Chondrocyte (in vitro differentiated cells): ENCODE measurements around the gene ZFHX3. TPM values are rescaled to one million over a fixed set of nuclear protein-coding genes. Genes with fewer than 3 reads are reported as not detected.
"Not testable (repeated sequence)": the region's sequence is repeated elsewhere in the genome, so short reads cannot be mapped to it uniquely, and the experiment has no call there.

Experiments
- DNase-seq: peaks from one replicate; pipeline ENCODE4 v3.0.0; 2021; ENCODE audit warnings: mixed read lengths, low spot score
- H3K27ac Mint-ChIP-seq: one replicate; pipeline ENCODE4 v1.8.0; 2021; ENCODE audit warnings: mild to moderate bottlenecking, moderate library complexity, mixed read lengths; ENCODE audit not compliant: unreplicated experiment
- H3K27me3 Mint-ChIP-seq: 2 replicates; pipeline ENCODE4 v1.8.0; 2021; ENCODE audit warnings: low read depth, mixed read lengths
- H3K36me3 Mint-ChIP-seq: 2 replicates; pipeline ENCODE4 v1.8.0; 2021; ENCODE audit warnings: low read depth, mixed read lengths
- H3K4me1 Mint-ChIP-seq: 2 replicates; pipeline ENCODE4 v1.8.0; 2021; ENCODE audit warnings: low read depth, mild to moderate bottlenecking, mixed read lengths
- H3K4me3 Mint-ChIP-seq: one replicate; pipeline ENCODE4 v1.8.0; 2021; ENCODE audit warnings: mild to moderate bottlenecking, moderate library complexity, mixed read lengths; ENCODE audit not compliant: unreplicated experiment
- H3K9me3 Mint-ChIP-seq: 2 replicates; pipeline ENCODE4 v1.8.0; 2021; ENCODE audit warnings: low read depth, mixed read lengths
- CTCF ChIP-seq: fragments of 200-600 bp; sonication (generic); IDR thresholded peaks from 2 replicates; pipeline ENCODE4 v1.5.0; 2021; ENCODE audit warnings: antibody characterized with exemption, mild to moderate bottlenecking, moderate library complexity
- total RNA-seq: library from RNA; stranded (reverse); gene quantifications from 3 replicates; pipeline ENCODE4 v1.2.1, GENCODE V29; 2021

ZFHX3 gene
- total RNA-seq, 1 donor from 2014 or later: 86.8 TPM

- Mint-ChIP-seq H3K36me3 (no peaks in the 10 kb centered on the region), H3K4me3 (no peak overlapping the region), H3K27ac (peak overlapping the region; percentile 91), H3K4me1 (peaks cover 82% of the 10 kb centered on the region), H3K9me3 (peaks cover 3% of the 10 kb centered on the region), H3K27me3 (no peaks in the 10 kb centered on the region)
- peak; percentile 21 for DNase-seq
- TF ChIP-seq CTCF: no peak
Measured at GRCh38 chr16:73000907-73001521, 46.9 kb downstream of the ZFHX3 start.

GRCh38 chr16:73000020-73000906 is 47.7 kb downstream of the ZFHX3 start:
- Mint-ChIP-seq H3K4me1 (peaks cover 83% of the 10 kb centered on the region), H3K9me3 (peaks cover 3% of the 10 kb centered on the region), H3K27ac (peak overlapping the region; percentile 91), H3K4me3 (peak overlapping the region; percentile 41), H3K27me3 (no peaks in the 10 kb centered on the region), H3K36me3 (no peaks in the 10 kb centered on the region)
- TF ChIP-seq CTCF: no peak
- peak; percentile 82 for DNase-seq

- DNase-seq: peak; percentile 28
- H3K9me3 Mint-ChIP-seq: no peaks in the 10 kb centered on the region
Measured at GRCh38 chr16:72999541-73000019, 48.3 kb downstream of the ZFHX3 start.

GRCh38 chr16:72997141-72997542 is 50.8 kb downstream of the ZFHX3 start:
- H3K36me3 Mint-ChIP-seq: no peaks in the 10 kb centered on the region
- no peak for TF ChIP-seq CTCF
- peak overlapping the region; percentile 74 for H3K27ac Mint-ChIP-seq
- no peaks in the 10 kb centered on the region for H3K9me3 Mint-ChIP-seq
- H3K27me3 Mint-ChIP-seq: no peaks in the 10 kb centered on the region
- no peak for DNase-seq
- no peak overlapping the region for H3K4me3 Mint-ChIP-seq
- peaks cover 93% of the 10 kb centered on the region for H3K4me1 Mint-ChIP-seq

More at GRCh38 chr16:72999541-73000019, 48.3 kb downstream of the ZFHX3 start:
- H3K36me3 Mint-ChIP-seq: no peaks in the 10 kb centered on the region
- peak overlapping the region; percentile 91 for H3K27ac Mint-ChIP-seq
- no peaks in the 10 kb centered on the region for H3K27me3 Mint-ChIP-seq
- H3K4me1 Mint-ChIP-seq: peaks cover 87% of the 10 kb centered on the region
- peak overlapping the region; percentile 13 for H3K4me3 Mint-ChIP-seq
- no peak for TF ChIP-seq CTCF

GRCh38 chr16:72996291-72997062 is 51.5 kb downstream of the ZFHX3 start:
- Mint-ChIP-seq H3K36me3 (no peaks in the 10 kb centered on the region), H3K4me1 (peaks cover 93% of the 10 kb centered on the region)

GRCh38 chr16:72995882-72996270 is 52.1 kb downstream of the ZFHX3 start:
- not testable (repeated sequence) for DNase-seq, H3K27ac Mint-ChIP-seq, H3K27me3 Mint-ChIP-seq, H3K9me3 Mint-ChIP-seq, H3K4me3 Mint-ChIP-seq, H3K36me3 Mint-ChIP-seq
- H3K4me1 Mint-ChIP-seq: peaks cover 92% of the 10 kb centered on the region

More at GRCh38 chr16:72996291-72997062, 51.5 kb downstream of the ZFHX3 start:
- no peak overlapping the region for H3K4me3 Mint-ChIP-seq
- no peaks in the 10 kb centered on the region for H3K9me3 Mint-ChIP-seq
- no peak for TF ChIP-seq CTCF
- peak overlapping the region; percentile 74 for H3K27ac Mint-ChIP-seq
- H3K27me3 Mint-ChIP-seq: no peaks in the 10 kb centered on the region
- DNase-seq: no peak
